Endodermal cell (in vitro differentiated cells): ENCODE measurements around the gene CNDP2. TPM values are rescaled to one million over a fixed set of nuclear protein-coding genes. Genes with fewer than 3 reads are reported as not detected.

ENCODE experiments used
- DNase-seq: peaks from one replicate; pipeline ENCODE4 v3.0.0-alpha.2; 2017
- H3K27ac ChIP-seq: 2 replicates; pipeline ENCODE4 v1.5.1; 2013; ENCODE audit warnings: mild to moderate bottlenecking, low read depth, low read length, moderate library complexity
- H3K27me3 ChIP-seq: 2 replicates; pipeline ENCODE4 v1.6.1; 2013; ENCODE audit warnings: mild to moderate bottlenecking, low read length, moderate library complexity; ENCODE audit not compliant: insufficient read depth, control insufficient read depth, poor library complexity, severe bottlenecking
- H3K36me3 ChIP-seq: 2 replicates; pipeline ENCODE4 v1.7.0; 2013; ENCODE audit warnings: mild to moderate bottlenecking, low read length, moderate library complexity; ENCODE audit not compliant: control insufficient read depth, insufficient read depth
- H3K4me1 ChIP-seq: one replicate; pipeline ENCODE4 v1.7.0; 2013; ENCODE audit warnings: low read length; ENCODE audit not compliant: control insufficient read depth, insufficient read depth
- H3K4me3 ChIP-seq: 2 replicates; pipeline ENCODE4 v1.5.1; 2013; ENCODE audit warnings: mild to moderate bottlenecking, low read length, moderate library complexity
- H3K9ac ChIP-seq: 2 replicates; pipeline ENCODE4 v1.6.1; 2013; ENCODE audit warnings: mild to moderate bottlenecking, low read length, moderate library complexity; ENCODE audit not compliant: poor library complexity, severe bottlenecking; ENCODE audit errors: extremely low read depth
- H3K9me3 ChIP-seq: 2 replicates; pipeline ENCODE4 v1.6.1; 2013; ENCODE audit warnings: mild to moderate bottlenecking, low read length, moderate library complexity; ENCODE audit not compliant: control insufficient read depth
- H3K27ac Mint-ChIP-seq: 2 replicates; pipeline ENCODE4 v1.8.0; 2020; ENCODE audit warnings: mixed read lengths
- H3K27me3 Mint-ChIP-seq: 2 replicates; pipeline ENCODE4 v1.8.0; 2021; ENCODE audit warnings: mild to moderate bottlenecking, mixed read lengths; ENCODE audit not compliant: insufficient read depth
- H3K36me3 Mint-ChIP-seq: 2 replicates; pipeline ENCODE4 v1.8.0; 2020; ENCODE audit warnings: low read depth, mixed read lengths
- H3K4me1 Mint-ChIP-seq: 2 replicates; pipeline ENCODE4 v1.8.0; 2020; ENCODE audit warnings: mixed read lengths
- H3K4me3 Mint-ChIP-seq: 2 replicates; pipeline ENCODE4 v1.8.0; 2020; ENCODE audit warnings: mild to moderate bottlenecking, moderate library complexity, mixed read lengths
- H3K9me3 Mint-ChIP-seq: 2 replicates; pipeline ENCODE4 v1.8.0; 2020; ENCODE audit warnings: mild to moderate bottlenecking, mixed read lengths
- WGBS, 2 experiments: methylation state at CpG; one replicate each; pipeline versions ENCODE4 v1.1.5 to v1.1.7; 2013; ENCODE audit warnings: missing lambda C conversion rate in 2 of 2, mixed read lengths in 1 of 2; ENCODE audit not compliant: insufficient coverage in 1 of 2, insufficient read length in 1 of 2; 5-methylcytosine and 5-hydroxymethylcytosine counted together
- total RNA-seq, 2 donors: library from RNA; stranded (reverse); fragmentation: NEBNext Ultra II Directional in 1 of 2; extraction: Animal tissue kit (Norgen Biotek cat#: 25700) in 1 of 2; gene quantifications; 2 replicates in 1 of 2; 3 replicates in 1 of 2; pipeline ENCODE4 v1.2.1, GENCODE V29; 2021
- TF ChIP-seq, protein P1 (sequence below): fragments of 200-600 bp; sonication (generic); conservative IDR thresholded peaks from 2 replicates; pipeline ENCODE4 v1.5.0; 2021; ENCODE audit warnings: antibody characterized with exemption, mild to moderate bottlenecking

The CNDP2 gene
- total RNA-seq, 2 donors from 2014 or later: 385 to 416 TPM

DNA sequence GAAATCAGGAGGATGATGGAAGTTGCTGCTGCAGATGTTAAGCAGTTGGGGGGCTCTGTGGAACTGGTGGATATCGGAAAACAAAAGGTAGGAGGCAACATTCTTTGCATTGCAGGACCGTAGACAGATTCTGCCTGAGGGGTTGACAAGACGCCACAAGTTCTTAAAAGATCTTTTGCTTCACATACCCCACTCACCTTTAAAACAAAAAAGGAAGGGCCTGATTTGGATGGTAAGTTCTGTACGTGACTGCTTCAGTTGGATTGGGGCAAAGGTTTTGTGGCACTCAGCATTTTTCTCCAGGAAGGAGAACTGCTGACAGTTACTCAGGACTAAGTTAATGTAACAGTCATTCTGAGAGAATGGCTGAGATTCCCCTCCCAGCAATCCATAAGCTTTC is 5.2 kb downstream of the CNDP2 start:
- H3K4me1 ChIP-seq: peaks cover 11% of the 10 kb centered on the region
- DNase-seq: no peak
- H3K4me3 ChIP-seq: no peak overlapping the region
- Mint-ChIP-seq H3K4me3 (no peak overlapping the region), H3K36me3 (peaks cover 72% of the 10 kb centered on the region), H3K4me1 (peaks cover 50% of the 10 kb centered on the region), H3K27me3 (no peaks in the 10 kb centered on the region), H3K27ac (peak overlapping the region; percentile 69), H3K9me3 (no peaks in the 10 kb centered on the region)
- 60 to 93% methylated on average over 1 to 4 of the region's 4 CpGs for WGBS, 2 experiments
- H3K36me3 ChIP-seq: peaks cover 84% of the 10 kb centered on the region
- H3K9me3 ChIP-seq: no peaks in the 10 kb centered on the region
- no peak overlapping the region for H3K27ac ChIP-seq
- TF ChIP-seq, protein P1, sequence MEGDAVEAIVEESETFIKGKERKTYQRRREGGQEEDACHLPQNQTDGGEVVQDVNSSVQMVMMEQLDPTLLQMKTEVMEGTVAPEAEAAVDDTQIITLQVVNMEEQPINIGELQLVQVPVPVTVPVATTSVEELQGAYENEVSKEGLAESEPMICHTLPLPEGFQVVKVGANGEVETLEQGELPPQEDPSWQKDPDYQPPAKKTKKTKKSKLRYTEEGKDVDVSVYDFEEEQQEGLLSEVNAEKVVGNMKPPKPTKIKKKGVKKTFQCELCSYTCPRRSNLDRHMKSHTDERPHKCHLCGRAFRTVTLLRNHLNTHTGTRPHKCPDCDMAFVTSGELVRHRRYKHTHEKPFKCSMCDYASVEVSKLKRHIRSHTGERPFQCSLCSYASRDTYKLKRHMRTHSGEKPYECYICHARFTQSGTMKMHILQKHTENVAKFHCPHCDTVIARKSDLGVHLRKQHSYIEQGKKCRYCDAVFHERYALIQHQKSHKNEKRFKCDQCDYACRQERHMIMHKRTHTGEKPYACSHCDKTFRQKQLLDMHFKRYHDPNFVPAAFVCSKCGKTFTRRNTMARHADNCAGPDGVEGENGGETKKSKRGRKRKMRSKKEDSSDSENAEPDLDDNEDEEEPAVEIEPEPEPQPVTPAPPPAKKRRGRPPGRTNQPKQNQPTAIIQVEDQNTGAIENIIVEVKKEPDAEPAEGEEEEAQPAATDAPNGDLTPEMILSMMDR: no peak
- no peak overlapping the region for H3K9ac ChIP-seq
- H3K27me3 ChIP-seq: no peaks in the 10 kb centered on the region

DNA sequence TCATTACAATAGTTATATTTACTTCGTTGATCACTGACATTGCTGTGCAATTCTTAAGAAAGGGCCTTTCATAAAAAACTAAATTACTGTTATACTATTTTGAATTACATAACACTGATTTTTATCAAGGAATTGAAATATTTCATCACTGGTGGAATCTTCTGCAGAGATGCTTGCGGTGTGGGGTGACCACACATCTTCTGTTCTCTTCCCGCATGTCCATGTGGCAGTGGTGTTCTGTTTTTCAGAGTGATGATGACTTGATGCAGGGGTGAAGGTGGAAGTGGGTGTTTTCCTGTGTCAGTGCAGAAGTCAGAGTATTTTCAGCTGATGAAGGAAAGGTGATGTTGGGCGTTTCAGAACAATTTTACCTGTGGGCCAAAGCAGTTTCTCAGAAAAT is 7.0 kb downstream of the CNDP2 start:
- no peak overlapping the region for H3K4me3 ChIP-seq
- no peaks in the 10 kb centered on the region for H3K27me3 Mint-ChIP-seq
- H3K9me3 ChIP-seq: no peaks in the 10 kb centered on the region
- DNase-seq: peak; percentile 12
- H3K36me3 ChIP-seq: peaks cover 86% of the 10 kb centered on the region
- no peak overlapping the region for H3K9ac ChIP-seq
- H3K27ac Mint-ChIP-seq: no peak overlapping the region
- peaks cover 54% of the 10 kb centered on the region for H3K4me1 Mint-ChIP-seq
- 98 to 100% methylated on average over 3 to 4 of the region's 4 CpGs for WGBS, 2 experiments
- peaks cover 22% of the 10 kb centered on the region for H3K4me1 ChIP-seq
- no peaks in the 10 kb centered on the region for H3K27me3 ChIP-seq
- H3K36me3 Mint-ChIP-seq: peaks cover 74% of the 10 kb centered on the region
- no peak overlapping the region for H3K4me3 Mint-ChIP-seq
- no peak overlapping the region for H3K27ac ChIP-seq
- TF ChIP-seq, protein P1: no peak
- no peaks in the 10 kb centered on the region for H3K9me3 Mint-ChIP-seq

DNA sequence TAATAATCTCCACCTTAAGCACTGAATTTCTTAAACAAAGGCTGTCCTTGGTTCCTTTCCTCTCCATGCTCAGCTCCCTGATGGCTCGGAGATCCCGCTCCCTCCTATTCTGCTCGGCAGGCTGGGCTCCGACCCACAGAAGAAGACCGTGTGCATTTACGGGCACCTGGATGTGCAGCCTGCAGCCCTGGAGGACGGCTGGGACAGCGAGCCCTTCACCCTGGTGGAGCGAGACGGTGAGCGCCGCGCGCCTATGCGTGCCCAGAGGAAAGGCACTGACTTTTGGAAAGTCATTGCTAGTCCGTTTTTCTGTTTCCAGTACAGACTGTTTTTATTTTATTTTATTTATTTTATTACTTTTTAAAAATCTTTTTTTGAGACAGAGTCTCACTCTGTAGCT is 9.6 kb downstream of the CNDP2 start:
- Histone ChIP-seq H3K4me1 (peaks cover 29% of the 10 kb centered on the region), H3K27me3 (no peaks in the 10 kb centered on the region), H3K36me3 (peaks cover 77% of the 10 kb centered on the region), H3K27ac (no peak overlapping the region), H3K4me3 (no peak overlapping the region), H3K9ac (no peak overlapping the region), H3K9me3 (no peaks in the 10 kb centered on the region)
- Mint-ChIP-seq H3K4me1 (peaks cover 44% of the 10 kb centered on the region), H3K9me3 (no peaks in the 10 kb centered on the region), H3K36me3 (peaks cover 72% of the 10 kb centered on the region), H3K27ac (peak overlapping the region; percentile 87), H3K27me3 (no peaks in the 10 kb centered on the region), H3K4me3 (peak overlapping the region; percentile 23)
- TF ChIP-seq, protein P1: no peak
- 87 to 100% methylated on average over 5 to 15 of the region's 16 CpGs for WGBS, 2 experiments
- peak; percentile 39 for DNase-seq
